Psoas muscle (tissue), 8 donors: ENCODE data around the gene PLEKHG5. TPM values are rescaled to one million over a fixed set of nuclear protein-coding genes. Genes with fewer than 3 reads are reported as not detected.

ENCODE experiments used
- ATAC-seq, 4 donors: fragments of 200-7000 bp; cut with Tn5 transposase; one replicate each; pipeline ENCODE4 v1.9.1; 2020; ENCODE audit warnings: moderate library complexity in 3 of 4, mild to moderate bottlenecking in 2 of 4
- DNase-seq, 2 donors: peaks; one replicate each; pipeline ENCODE4 v3.0.0-alpha.2; 2020
- H3K27ac ChIP-seq: fragments of 200-600 bp; one replicate; pipeline ENCODE4 v1.8.0; 2022
- H3K27me3 ChIP-seq, 3 donors: fragments of 200-600 bp in 1 of 3; one replicate each; pipeline versions ENCODE4 v1.6.1 to v1.8.0; 2013 to 2022; ENCODE audit warnings: low read length in 2 of 3, mild to moderate bottlenecking in 2 of 3, moderate library complexity in 1 of 3; ENCODE audit not compliant: insufficient read depth in 3 of 3
- H3K36me3 ChIP-seq, 2 donors: fragments of 200-600 bp in 1 of 2; one replicate each; pipeline versions ENCODE4 v1.6.1 to v1.8.0; 2013 to 2022; ENCODE audit warnings: low read depth in 1 of 2, mild to moderate bottlenecking in 1 of 2, moderate library complexity in 1 of 2; ENCODE audit not compliant: insufficient read depth in 1 of 2
- H3K4me1 ChIP-seq: fragments of 200-600 bp; one replicate; pipeline ENCODE4 v1.8.0; 2022
- H3K4me3 ChIP-seq: fragments of 200-600 bp; one replicate; pipeline ENCODE4 v1.8.0; 2022; ENCODE audit warnings: mild to moderate bottlenecking
- H3K9me3 ChIP-seq: fragments of 200-600 bp; one replicate; pipeline ENCODE4 v1.8.0; 2022
- CTCF ChIP-seq: fragments of 200-600 bp; IDR thresholded peaks from one replicate; pipeline ENCODE4 v1.8.0; 2022; ENCODE audit warnings: antibody characterized with exemption
- WGBS, 3 donors: extraction: QIAGEN DNeasy Blood & Tissue Kit; methylation state at CpG; one replicate each; pipeline versions ENCODE4 v1.1.6 to v1.1.7; 2013; 5-methylcytosine and 5-hydroxymethylcytosine counted together
- intact Hi-C, 2 donors: fragments of 100-400 bp; cut with DNase I; formaldehyde crosslinking; loops; one replicate each; pipeline versions ENCODE4 v1.11.0 to v1.14.2; 2022
- long read RNA-seq, 2 donors: library from polyadenylated mRNA; unstranded; transcript quantifications; one replicate each; pipeline ENCODE4 v2.0.0, GENCODE V29; 2021
- polyA plus RNA-seq, 3 donors: library from polyadenylated mRNA; stranded (reverse); fragments of 200-250 nt; gene quantifications; one replicate each; pipeline ENCODE4 v1.2.3, GENCODE V29; 2013
- total RNA-seq, 4 donors: library from RNA; stranded (reverse); fragmentation: NEBNext Ultra II Directional in 2 of 4; extraction: Animal tissue kit (Norgen Biotek cat#: 25700) in 2 of 4; gene quantifications; one replicate each; pipeline versions ENCODE4 v1.2.1 to v1.2.4, GENCODE V29; 2021 to 2023
- donor health status: healthy with polysubstance abuse.
- donor health status: DM: no; HTN: no; CAD: no; lungs with moderate emphysema.
- donor health status: Bipolar disorder and iron deficiency.
- donor health status: healthy.
- donor health status: DM: yes; HTN: yes; CAD: no.
- donor health status: DM: no; HTN: no; CAD: no.
- donor health status: DM: no; HTN: no; CAD: no.
- donor health status: DM: yes; HTN: yes; CAD: no.

The PLEKHG5 gene
- total RNA-seq (1 to 10 TPM; 2.6 to 3.3 (median 3.2) TPM), polyA plus RNA-seq (1 to 10 TPM; 1.5 to 2.3 (median 2.0) TPM)
- long read RNA-seq, donor 1 = 0 reads
- long read RNA-seq, donor 2, full-length matches to known transcripts = 1 of 2 reads
- long read RNA-seq, donor 2, partial matches to known transcripts = 1 of 2 reads
- long read RNA-seq, donor 2, other reads (novel, unspliced or antisense) = 0 of 2 reads

DNA sequence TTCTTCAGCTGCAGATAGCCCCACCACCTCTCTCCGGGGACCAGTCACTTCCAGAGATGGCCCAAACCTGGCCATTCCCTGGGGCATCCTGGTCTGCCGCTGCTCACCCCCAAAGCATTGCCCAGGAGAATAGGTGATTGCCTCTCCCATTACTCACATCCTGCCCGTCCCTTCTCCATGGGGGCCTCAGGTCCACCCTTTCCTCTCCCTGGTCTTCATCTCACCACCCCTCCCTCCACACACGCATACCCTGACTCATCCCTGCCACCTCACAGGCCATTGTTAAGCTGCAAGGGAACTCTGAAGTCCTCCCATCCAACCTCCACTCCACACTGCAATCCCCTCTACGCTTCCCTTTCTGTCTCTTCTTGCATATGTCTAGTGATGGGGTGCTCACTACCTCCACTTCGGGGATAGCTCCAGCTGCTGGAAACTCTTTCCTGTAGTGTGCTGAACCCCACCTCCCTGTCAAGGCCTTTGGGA lies at the start of gene PLEKHG5:
Gene PLEKHG5 (minus strand): TSS at position 188 of the 483 bp plus-strand sequence. CDS start 14,096 bp downstream, outside the sequence.
- Histone ChIP-seq H3K4me3 (peak within 1 kb of the TSS; percentile 64), H3K4me1 (peaks cover 7% of the 10 kb centered on the region), H3K27ac (peak within 1 kb of the TSS; percentile 53), H3K36me3 (no peaks in the 10 kb centered on the region), H3K9me3 (no peaks in the 10 kb centered on the region), H3K27me3 (peaks cover 0 to 18% (median 2%) of the 10 kb centered on the region in 3 donors)
- whole genome bisulfite sequencing, 3 donors = 72 to 84% (median 74%) methylated on average over 6 of the region's 6 CpGs
- intact Hi-C loops = no loop called here
- DNase-seq (no peak), ATAC-seq (peak in 1 of 4 donors; percentile 20)
- no peak for TF ChIP-seq CTCF

- Histone ChIP-seq H3K36me3 (peaks cover 0 to 89% of the 10 kb centered on the region in 2 donors), H3K9me3 (no peaks in the 10 kb centered on the region), H3K27ac (no peak overlapping the region), H3K4me1 (no peaks in the 10 kb centered on the region), H3K27me3 (no peaks in the 10 kb centered on the region), H3K4me3 (no peak overlapping the region)
- 53 to 69% (median 59%) methylated on average over 3 of the region's 3 CpGs for WGBS, 3 donors
- intact Hi-C loops = no loop called here
- ATAC-seq (no peak), DNase-seq (no peak)
- TF ChIP-seq CTCF = no peak
Observed at GRCh38 chr1:6538956-6539355, 47.5 kb upstream of the PLEKHG5 start.

DNA sequence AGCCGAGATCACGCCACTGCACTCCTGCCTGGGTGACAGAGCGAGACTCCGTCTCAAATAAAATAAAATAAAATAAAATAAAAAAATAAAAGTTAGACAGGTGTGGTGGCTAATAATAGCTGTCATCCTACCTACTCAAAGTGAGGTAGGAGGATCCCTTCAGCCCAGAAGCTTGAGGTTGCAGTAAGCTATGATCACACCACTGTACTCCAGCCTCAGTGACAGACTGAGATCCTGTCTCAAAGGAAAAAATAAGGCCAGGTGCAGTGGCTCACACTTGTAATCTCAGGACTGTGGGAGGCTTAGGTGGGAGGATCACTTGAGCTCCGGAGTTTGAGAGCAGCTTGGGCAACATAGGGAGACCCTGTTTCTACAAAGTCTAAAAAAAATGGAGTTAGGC lies 44.8 kb upstream of the PLEKHG5 start:
- no peak for ATAC-seq
- Histone ChIP-seq H3K27ac (no peak overlapping the region), H3K36me3 (peaks cover 14 to 92% of the 10 kb centered on the region in 2 donors), H3K9me3 (no peaks in the 10 kb centered on the region), H3K27me3 (no peaks in the 10 kb centered on the region), H3K4me1 (no peaks in the 10 kb centered on the region), H3K4me3 (no peak overlapping the region)
- 75 to 88% (median 80%) methylated on average over 5 of the region's 5 CpGs for WGBS, 3 donors
- intact Hi-C loops = no loop called here
- no peak for TF ChIP-seq CTCF
- no peak for DNase-seq

- H3K9me3 ChIP-seq = no peaks in the 10 kb centered on the region
- intact Hi-C loops = no loop called here
- peaks cover 14 to 92% of the 10 kb centered on the region in 2 donors for H3K36me3 ChIP-seq
- TF ChIP-seq CTCF = no peak
- no peak overlapping the region for H3K27ac ChIP-seq
- DNase-seq = no peak
- no peaks in the 10 kb centered on the region for H3K27me3 ChIP-seq
- H3K4me3 ChIP-seq = no peak overlapping the region
- 90 to 91% (median 90%) methylated on average over 4 of the region's 4 CpGs for WGBS, 3 donors
- no peaks in the 10 kb centered on the region for H3K4me1 ChIP-seq
- no peak for ATAC-seq
Observed at GRCh38 chr1:6535214-6535613, 43.7 kb upstream of the PLEKHG5 start.
